WTC11 (cell line): ENCODE results near the gene NECTIN1. TPM values are rescaled to one million over a fixed set of nuclear protein-coding genes. Genes with fewer than 3 reads are reported as not detected.

Experiments used
- ATAC-seq: fragments of 200-7000 bp; cut with Tn5 transposase; 2 replicates; pipeline ENCODE4 v1.10.0; 2021; ENCODE audit warnings: mild to moderate bottlenecking, moderate library complexity
- CTCF ChIA-PET: fragments of 300-600 bp; sonication (Branson Sonifier 250); formaldehyde crosslinking; loops from one replicate; lab custom pipeline; 2021; ENCODE audit warnings: antibody characterized with exemption; lab: Charles Lee
- POLR2A ChIA-PET: fragments of 350-600 bp; sonication (Branson Sonifier 250); formaldehyde crosslinking; loops from one replicate; lab custom pipeline; 2021; ENCODE audit warnings: antibody characterized with exemption; lab: Charles Lee
- DNase-seq: peaks from one replicate; pipeline ENCODE4 v3.0.0; 2021; ENCODE audit warnings: low spot score
- H3K27ac Mint-ChIP-seq: 2 replicates; pipeline ENCODE4 v1.8.0; 2021; ENCODE audit warnings: mixed read lengths
- H3K27me3 Mint-ChIP-seq: 2 replicates; pipeline ENCODE4 v1.8.0; 2021; ENCODE audit warnings: low read depth, mild to moderate bottlenecking, moderate library complexity, mixed read lengths
- H3K36me3 Mint-ChIP-seq: 2 replicates; pipeline ENCODE4 v1.8.0; 2021; ENCODE audit warnings: mixed read lengths
- H3K4me1 Mint-ChIP-seq: 2 replicates; pipeline ENCODE4 v1.8.0; 2022; ENCODE audit warnings: mixed read lengths
- H3K4me3 Mint-ChIP-seq: 2 replicates; pipeline ENCODE4 v1.8.0; 2021; ENCODE audit warnings: mild to moderate bottlenecking, moderate library complexity, mixed read lengths
- H3K9me3 Mint-ChIP-seq: 2 replicates; pipeline ENCODE4 v1.8.0; 2021; ENCODE audit warnings: mixed read lengths
- ATF1 ChIP-seq: sonication (generic); formaldehyde crosslinking; IDR thresholded peaks from 2 replicates; pipeline ENCODE4 v1.8.1; 2023; ENCODE audit warnings: mild to moderate bottlenecking, moderate library complexity, missing genetic modification reagents
- CBFB ChIP-seq: sonication (generic); formaldehyde crosslinking; IDR thresholded peaks from 2 replicates; pipeline ENCODE4 v1.8.1; 2022; ENCODE audit warnings: mild to moderate bottlenecking, low read depth, missing genetic modification reagents
- CREB1 ChIP-seq: sonication (generic); formaldehyde crosslinking; IDR thresholded peaks from 2 replicates; pipeline ENCODE4 v1.8.0; 2023; ENCODE audit warnings: mild to moderate bottlenecking, missing genetic modification reagents
- EMX1 ChIP-seq: fragments of 250-450 bp; sonication (Bioruptor Pico); IDR thresholded peaks from 2 replicates; pipeline ENCODE4 v1.8.0; 2021; ENCODE audit warnings: mild to moderate bottlenecking
- GRHL2 ChIP-seq: fragments of 250-450 bp; sonication (Bioruptor Pico); IDR thresholded peaks from 2 replicates; pipeline ENCODE4 v1.8.0; 2022; ENCODE audit warnings: mild to moderate bottlenecking, moderate library complexity; ENCODE audit not compliant: insufficient replicate concordance, severe bottlenecking
- HMGXB4 ChIP-seq: sonication (generic); formaldehyde crosslinking; IDR thresholded peaks from 2 replicates; pipeline ENCODE4 v1.8.1; 2023; ENCODE audit warnings: mild to moderate bottlenecking, moderate library complexity, missing genetic modification reagents
- JAZF1 ChIP-seq: fragments of 250-450 bp; sonication (Bioruptor Pico); IDR thresholded peaks from 2 replicates; pipeline ENCODE4 v1.9.0; 2021; ENCODE audit warnings: moderate library complexity, mild to moderate bottlenecking, inconsistent platforms
- MAX ChIP-seq: sonication (generic); formaldehyde crosslinking; IDR thresholded peaks from 2 replicates; pipeline ENCODE4 v1.8.0; 2022; ENCODE audit warnings: mild to moderate bottlenecking, missing genetic modification reagents
- NFATC4 ChIP-seq: fragments of 250-450 bp; sonication (Bioruptor Pico); IDR thresholded peaks from 2 replicates; pipeline ENCODE4 v1.9.0; 2021; ENCODE audit warnings: mild to moderate bottlenecking
- NFYB ChIP-seq: sonication (generic); formaldehyde crosslinking; conservative IDR thresholded peaks from 2 replicates; pipeline ENCODE4 v1.8.0; 2022; ENCODE audit warnings: low read depth, missing genetic modification reagents
- NR1H2 ChIP-seq: sonication (generic); formaldehyde crosslinking; IDR thresholded peaks from 2 replicates; pipeline ENCODE4 v1.9.0; 2021; ENCODE audit warnings: mild to moderate bottlenecking, moderate library complexity, missing genetic modification reagents
- NR2C2 ChIP-seq: sonication (generic); formaldehyde crosslinking; IDR thresholded peaks from 2 replicates; pipeline ENCODE4 v1.8.0; 2022; ENCODE audit warnings: mild to moderate bottlenecking, missing genetic modification reagents
- RORB ChIP-seq: fragments of 250-450 bp; sonication (Bioruptor Pico); IDR thresholded peaks from 2 replicates; pipeline ENCODE4 v1.9.0; 2021; ENCODE audit warnings: mild to moderate bottlenecking
- SP1 ChIP-seq: sonication (generic); formaldehyde crosslinking; conservative IDR thresholded peaks from 2 replicates; pipeline ENCODE4 v1.8.1; 2022; ENCODE audit warnings: missing genetic modification reagents
- TCF7 ChIP-seq: sonication (generic); formaldehyde crosslinking; IDR thresholded peaks from 2 replicates; pipeline ENCODE4 v1.8.0; 2022; ENCODE audit warnings: mild to moderate bottlenecking, low read depth, missing genetic modification reagents, moderate library complexity
- TP53 ChIP-seq: sonication (generic); formaldehyde crosslinking; IDR thresholded peaks from 2 replicates; pipeline ENCODE4 v1.8.1; 2023; ENCODE audit warnings: mild to moderate bottlenecking, missing genetic modification reagents
- USF2 ChIP-seq: sonication (generic); formaldehyde crosslinking; IDR thresholded peaks from 2 replicates; pipeline ENCODE4 v1.8.1; 2023; ENCODE audit warnings: mild to moderate bottlenecking, missing genetic modification reagents, moderate library complexity
- ZNF121 ChIP-seq: sonication (generic); formaldehyde crosslinking; IDR thresholded peaks from 2 replicates; pipeline ENCODE4 v1.8.0; 2023; ENCODE audit warnings: missing genetic modification reagents
- ZNF232 ChIP-seq: sonication (generic); formaldehyde crosslinking; IDR thresholded peaks from 2 replicates; pipeline ENCODE4 v1.8.0; 2022; ENCODE audit warnings: mild to moderate bottlenecking, missing genetic modification reagents
- ZNF317 ChIP-seq: sonication (generic); formaldehyde crosslinking; IDR thresholded peaks from 2 replicates; pipeline ENCODE4 v1.8.1; 2023; ENCODE audit warnings: low read depth, mild to moderate bottlenecking, moderate library complexity, missing genetic modification reagents, borderline replicate concordance
- ZNF416 ChIP-seq: fragments of 250-450 bp; sonication (Bioruptor Pico); IDR thresholded peaks from 2 replicates; pipeline ENCODE4 v1.9.0; 2021; ENCODE audit warnings: mild to moderate bottlenecking, inconsistent platforms
- total RNA-seq: library from RNA; stranded (reverse); gene quantifications from 3 replicates; pipeline ENCODE4 v1.2.3, GENCODE V29; 2021
- TF ChIP-seq, protein P1 (sequence below): fragments of 250-450 bp; sonication (Bioruptor Pico); IDR thresholded peaks from 2 replicates; pipeline ENCODE4 v2.1.2; 2022; ENCODE audit warnings: mild to moderate bottlenecking, moderate library complexity
- TF ChIP-seq, protein P2 (sequence below): sonication (generic); formaldehyde crosslinking; IDR thresholded peaks from 2 replicates; pipeline ENCODE4 v1.8.1; 2022; ENCODE audit warnings: missing genetic modification reagents, borderline replicate concordance
- TF ChIP-seq, protein P3 (sequence below): sonication (generic); formaldehyde crosslinking; IDR thresholded peaks from 2 replicates; pipeline ENCODE4 v1.8.1; 2023; ENCODE audit warnings: mild to moderate bottlenecking, missing genetic modification reagents

NECTIN1 gene
- total RNA-seq, 1 experiment from 2014 or later = 86.2 TPM

- Mint-ChIP-seq H3K9me3 (no peaks in the 10 kb centered on the region), H3K36me3 (no peaks in the 10 kb centered on the region), H3K4me3 (no peak overlapping the region), H3K27me3 (peaks cover 29% of the 10 kb centered on the region), H3K27ac (no peak overlapping the region), H3K4me1 (peaks cover 14% of the 10 kb centered on the region)
- POLR2A ChIA-PET = no interaction called here
- TF ChIP-seq JAZF1 (CRISPR knock-in tag) = no peak
- TF ChIP-seq, protein P1, sequence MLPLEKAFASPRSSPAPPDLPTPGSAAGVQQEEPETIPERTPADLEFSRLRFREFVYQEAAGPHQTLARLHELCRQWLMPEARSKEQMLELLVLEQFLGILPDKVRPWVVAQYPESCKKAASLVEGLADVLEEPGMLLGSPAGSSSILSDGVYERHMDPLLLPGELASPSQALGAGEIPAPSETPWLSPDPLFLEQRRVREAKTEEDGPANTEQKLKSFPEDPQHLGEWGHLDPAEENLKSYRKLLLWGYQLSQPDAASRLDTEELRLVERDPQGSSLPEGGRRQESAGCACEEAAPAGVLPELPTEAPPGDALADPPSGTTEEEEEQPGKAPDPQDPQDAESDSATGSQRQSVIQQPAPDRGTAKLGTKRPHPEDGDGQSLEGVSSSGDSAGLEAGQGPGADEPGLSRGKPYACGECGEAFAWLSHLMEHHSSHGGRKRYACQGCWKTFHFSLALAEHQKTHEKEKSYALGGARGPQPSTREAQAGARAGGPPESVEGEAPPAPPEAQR (CRISPR knock-in tag) = no peak
- no peak for TF ChIP-seq TP53 (CRISPR knock-in tag)
- no peak for TF ChIP-seq CREB1 (CRISPR knock-in tag)
- TF ChIP-seq ATF1 (CRISPR knock-in tag) = no peak
- CTCF ChIA-PET = interaction anchor here (2.8 kb wide), 1 partner anchor 15 kb away, joined by 17 read pairs; the partner anchor contains the start of gene NECTIN1
- ATAC-seq (no peak), DNase-seq (no peak)
Observed at GRCh38 chr11:119744577-119744976, 15.6 kb upstream of the NECTIN1 start.

- Mint-ChIP-seq H3K36me3 (no peaks in the 10 kb centered on the region), H3K27ac (no peak overlapping the region), H3K9me3 (no peaks in the 10 kb centered on the region), H3K4me3 (peak overlapping the region; percentile 76), H3K4me1 (peaks cover 14% of the 10 kb centered on the region), H3K27me3 (peaks cover 29% of the 10 kb centered on the region)
- TF ChIP-seq USF2 (CRISPR knock-in tag) = no peak
- TF ChIP-seq CREB1 (CRISPR knock-in tag) = no peak
- TF ChIP-seq NFYB (CRISPR knock-in tag) = no peak
- TF ChIP-seq, protein P2, sequence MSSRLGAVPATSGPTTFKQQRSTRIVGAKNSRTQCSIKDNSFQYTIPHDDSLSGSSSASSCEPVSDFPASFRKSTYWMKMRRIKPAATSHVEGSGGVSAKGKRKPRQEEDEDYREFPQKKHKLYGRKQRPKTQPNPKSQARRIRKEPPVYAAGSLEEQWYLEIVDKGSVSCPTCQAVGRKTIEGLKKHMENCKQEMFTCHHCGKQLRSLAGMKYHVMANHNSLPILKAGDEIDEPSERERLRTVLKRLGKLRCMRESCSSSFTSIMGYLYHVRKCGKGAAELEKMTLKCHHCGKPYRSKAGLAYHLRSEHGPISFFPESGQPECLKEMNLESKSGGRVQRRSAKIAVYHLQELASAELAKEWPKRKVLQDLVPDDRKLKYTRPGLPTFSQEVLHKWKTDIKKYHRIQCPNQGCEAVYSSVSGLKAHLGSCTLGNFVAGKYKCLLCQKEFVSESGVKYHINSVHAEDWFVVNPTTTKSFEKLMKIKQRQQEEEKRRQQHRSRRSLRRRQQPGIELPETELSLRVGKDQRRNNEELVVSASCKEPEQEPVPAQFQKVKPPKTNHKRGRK = no peak
- TF ChIP-seq ZNF232 (CRISPR knock-in tag) = no peak
- TF ChIP-seq NFATC4 (CRISPR knock-in tag) = no peak
- TF ChIP-seq NR1H2 = no peak
- TF ChIP-seq CBFB (CRISPR knock-in tag) = no peak
- no peak for TF ChIP-seq TCF7
- TF ChIP-seq EMX1 = no peak
- TF ChIP-seq ZNF317 (CRISPR knock-in tag) = no peak
- TF ChIP-seq NR2C2 = no peak
- no peak for TF ChIP-seq HMGXB4 (CRISPR knock-in tag)
- CTCF ChIA-PET = interaction anchor here (0.7 to 2.8 kb wide), 19 partner anchors 14 to 453 kb away, joined by 3 to 17 read pairs (median 5); partner anchors contain the start of gene NECTIN1
- POLR2A ChIA-PET = interaction anchor here (1.5 kb wide), 1 partner anchor 14 kb away, joined by 7 read pairs; the partner anchor contains the start of gene NECTIN1
- DNase-seq (no peak), ATAC-seq (no peak)
Observed at GRCh38 chr11:119743006-119743405, 14.0 kb upstream of the NECTIN1 start.

GRCh38 chr11:119742263-119742861, 13.4 kb upstream of the NECTIN1 start:
- no peaks in the 10 kb centered on the region for H3K36me3 Mint-ChIP-seq
- no peaks in the 10 kb centered on the region for H3K9me3 Mint-ChIP-seq
- ChIA-PET CTCF (interaction anchor here (0.7 to 2.8 kb wide), 19 partner anchors 13 to 454 kb away, joined by 3 to 17 read pairs (median 5); partner anchors contain the start of gene NECTIN1), POLR2A (interaction anchor here (1.5 kb wide), 1 partner anchor 14 kb away, joined by 7 read pairs; the partner anchor contains the start of gene NECTIN1)
- ATAC-seq (peak; percentile 76), DNase-seq (peak; percentile 70)
- H3K27ac Mint-ChIP-seq = 0 out of 2 replicates have a peak overlapping the region, but pooled peaks have one; percentile 28
- H3K4me3 Mint-ChIP-seq = peak overlapping the region; percentile 76
- peaks cover 14% of the 10 kb centered on the region for H3K4me1 Mint-ChIP-seq
- H3K27me3 Mint-ChIP-seq = peaks cover 32% of the 10 kb centered on the region
- peak; percentile 33; the same call in 1 of the 2 replicates for TF ChIP-seq SP1
- no peak for TF ChIP-seq NR2C2
- TF ChIP-seq RORB (CRISPR knock-in tag) = no peak
- TF ChIP-seq MAX = 0 out of 2 replicates have a peak, but pooled peaks have one; percentile 24
- TF ChIP-seq ZNF232 (CRISPR knock-in tag) = no peak
- TF ChIP-seq, protein P3, sequence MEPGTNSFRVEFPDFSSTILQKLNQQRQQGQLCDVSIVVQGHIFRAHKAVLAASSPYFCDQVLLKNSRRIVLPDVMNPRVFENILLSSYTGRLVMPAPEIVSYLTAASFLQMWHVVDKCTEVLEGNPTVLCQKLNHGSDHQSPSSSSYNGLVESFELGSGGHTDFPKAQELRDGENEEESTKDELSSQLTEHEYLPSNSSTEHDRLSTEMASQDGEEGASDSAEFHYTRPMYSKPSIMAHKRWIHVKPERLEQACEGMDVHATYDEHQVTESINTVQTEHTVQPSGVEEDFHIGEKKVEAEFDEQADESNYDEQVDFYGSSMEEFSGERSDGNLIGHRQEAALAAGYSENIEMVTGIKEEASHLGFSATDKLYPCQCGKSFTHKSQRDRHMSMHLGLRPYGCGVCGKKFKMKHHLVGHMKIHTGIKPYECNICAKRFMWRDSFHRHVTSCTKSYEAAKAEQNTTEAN (CRISPR knock-in tag) = peak; percentile 69; the same call in 1 of the 2 replicates
- TF ChIP-seq ZNF416 = no peak
- TF ChIP-seq, protein P2 = no peak
- TF ChIP-seq GRHL2 (CRISPR knock-in tag) = no peak
- no peak for TF ChIP-seq ZNF121 (CRISPR knock-in tag)
